NOMO-1 treated with dmso at 0.1 percent for 144 hours (cell line): ENCODE measurements around the gene DDX41.
"Not testable (repeated sequence)": the region's sequence is repeated elsewhere in the genome, so short reads cannot be mapped to it uniquely, and the experiment has no call there.

ENCODE experiments used
- DNase-seq: peaks from one replicate; lab custom pipeline; 2025; ENCODE audit not compliant: unreplicated experiment; lab: John Stamatoyannopoulos, UW

DDX41 gene

DNA sequence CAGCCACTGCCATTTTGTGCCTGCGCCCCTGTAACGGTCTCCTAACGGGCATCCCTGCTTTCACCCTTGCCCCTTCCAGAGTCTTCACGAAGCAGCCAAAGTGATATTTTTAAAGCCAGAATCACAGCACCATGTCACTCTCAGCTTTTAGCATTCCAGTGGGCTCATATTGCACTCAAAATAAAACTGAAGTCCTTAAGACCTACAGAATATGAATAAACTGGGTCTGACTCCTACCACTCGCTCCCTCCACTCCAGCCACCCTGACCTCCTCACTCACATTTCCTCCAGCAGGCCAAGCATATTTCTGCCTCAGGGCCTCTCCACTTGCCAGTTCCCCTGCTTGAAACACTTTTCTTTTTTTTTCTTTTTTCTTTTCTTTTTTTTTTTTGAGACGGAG is 16.9 kb downstream of the DDX41 start:
- DNase-seq, result no peak

GRCh38 chr5:177498013-177498787 is 18.6 kb downstream of the DDX41 start:
- no peak for DNase-seq

GRCh38 chr5:177497292-177498012 is 19.3 kb downstream of the DDX41 start, which contains the start of gene PDLIM7:
TSS of gene PDLIM7 (minus strand) at chr5:177497604. CDS start at chr5:177496512, 1,092 bp downstream.
- DNase-seq, result peak; percentile 98

DNA sequence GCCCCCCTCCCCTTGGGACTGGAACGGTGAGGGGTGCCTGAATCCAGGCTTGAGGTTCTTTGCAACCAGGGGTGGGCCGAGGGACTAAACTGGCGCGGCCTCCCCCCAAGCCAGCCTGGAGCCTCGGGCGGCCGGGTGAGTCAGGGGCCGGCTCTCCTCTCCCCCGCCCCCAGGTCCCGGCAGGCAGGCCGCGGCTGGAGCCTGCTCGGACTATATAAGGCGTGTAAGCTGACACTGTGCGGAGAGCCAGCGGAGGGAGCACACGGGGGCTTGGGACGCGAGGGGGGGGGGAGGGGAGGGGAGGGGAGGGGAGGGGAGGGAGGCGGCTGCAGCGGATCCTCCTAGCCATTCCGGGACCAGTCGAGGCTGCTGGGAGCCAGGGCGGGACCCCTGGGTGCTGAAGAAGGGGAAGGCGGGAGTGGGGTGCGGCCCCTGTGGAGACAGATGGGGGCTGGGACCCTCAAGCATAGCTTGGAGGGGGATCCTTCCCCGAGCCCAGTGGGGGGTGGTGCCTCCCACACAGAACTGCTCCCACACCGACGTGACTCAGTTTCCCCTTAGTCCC is 20.0 kb downstream of the DDX41 start:
- DNase-seq, result no peak

DNA sequence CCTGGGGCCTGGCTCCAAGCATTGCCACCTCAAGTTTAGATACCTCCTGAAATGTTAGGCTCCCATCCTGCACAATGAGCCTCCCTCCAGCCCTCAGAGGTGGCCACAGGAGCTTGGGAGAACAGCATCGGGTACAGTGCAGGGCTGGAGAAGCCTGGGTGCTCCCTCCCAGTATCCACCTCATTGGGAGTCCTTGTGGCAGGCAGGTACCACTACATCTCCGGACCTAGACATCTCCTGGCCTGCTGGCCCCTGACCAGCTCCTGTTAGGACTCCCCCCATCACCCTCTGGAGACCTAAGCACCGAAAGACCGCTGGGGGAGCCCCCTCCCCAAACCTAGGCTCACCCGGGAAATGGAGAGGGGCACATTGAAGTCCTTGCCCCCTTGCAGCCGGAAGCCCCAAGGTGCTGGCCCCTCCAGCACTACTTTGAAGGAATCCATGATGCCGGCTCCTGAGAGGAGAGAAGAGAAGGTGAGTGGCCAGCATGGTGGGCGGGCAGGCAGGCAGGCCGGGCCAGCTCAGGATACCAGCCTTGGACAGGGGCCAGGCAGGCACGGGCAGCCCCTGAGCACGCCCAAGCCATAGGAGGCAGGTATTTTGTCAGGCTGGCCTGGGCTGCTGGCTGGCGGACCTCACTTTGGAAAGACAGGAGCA is 20.6 kb downstream of the DDX41 start:
- no peak for DNase-seq

GRCh38 chr5:177495243-177496060 is 21.3 kb downstream of the DDX41 start:
- DNase-seq, result peak; percentile 18

GRCh38 chr5:177494346-177495195 is 22.2 kb downstream of the DDX41 start:
- peak; percentile 80 for DNase-seq

GRCh38 chr5:177493795-177494345 is 22.9 kb downstream of the DDX41 start:
- DNase-seq, result no peak

- no peak for DNase-seq
Measured at GRCh38 chr5:177492841-177493240, 23.9 kb downstream of the DDX41 start.

DNA sequence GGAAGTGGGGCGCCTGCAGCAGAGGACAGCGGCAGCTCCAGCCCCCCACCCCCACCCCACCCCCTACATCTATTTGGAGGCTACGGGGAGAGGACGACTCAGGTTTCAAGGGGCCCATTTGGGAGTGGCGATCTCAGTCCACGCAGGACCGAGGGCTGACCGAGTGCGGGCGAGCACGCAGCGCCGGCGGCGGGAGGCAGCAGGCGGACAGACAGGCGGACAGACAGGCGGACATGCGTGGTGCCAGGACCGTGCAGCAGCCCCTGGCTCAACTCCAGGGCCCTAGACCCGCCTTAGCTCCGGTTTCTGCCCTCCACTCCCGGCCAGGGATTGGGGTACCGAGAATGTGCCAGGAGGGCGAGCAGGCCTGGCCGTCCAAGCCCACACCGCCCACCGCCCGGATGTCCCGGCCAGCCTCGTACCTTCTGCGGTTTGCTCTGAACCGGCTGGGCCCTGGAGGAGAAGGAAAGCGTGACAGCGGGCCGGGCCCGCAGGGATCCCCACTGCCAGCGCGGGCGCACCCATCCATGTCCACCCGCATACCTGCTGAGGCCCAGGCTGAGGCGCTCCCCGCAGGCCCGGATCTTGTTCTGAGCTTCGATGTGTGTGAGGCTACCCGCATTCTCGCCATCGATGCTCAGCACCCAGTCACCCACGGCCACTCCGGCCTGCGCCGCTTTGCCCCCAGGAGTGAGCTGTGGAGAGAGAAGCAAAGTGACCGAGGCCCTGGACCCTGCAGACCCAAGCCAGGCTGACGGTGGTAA is 24.6 kb downstream of the DDX41 start:
- no peak for DNase-seq

DNA sequence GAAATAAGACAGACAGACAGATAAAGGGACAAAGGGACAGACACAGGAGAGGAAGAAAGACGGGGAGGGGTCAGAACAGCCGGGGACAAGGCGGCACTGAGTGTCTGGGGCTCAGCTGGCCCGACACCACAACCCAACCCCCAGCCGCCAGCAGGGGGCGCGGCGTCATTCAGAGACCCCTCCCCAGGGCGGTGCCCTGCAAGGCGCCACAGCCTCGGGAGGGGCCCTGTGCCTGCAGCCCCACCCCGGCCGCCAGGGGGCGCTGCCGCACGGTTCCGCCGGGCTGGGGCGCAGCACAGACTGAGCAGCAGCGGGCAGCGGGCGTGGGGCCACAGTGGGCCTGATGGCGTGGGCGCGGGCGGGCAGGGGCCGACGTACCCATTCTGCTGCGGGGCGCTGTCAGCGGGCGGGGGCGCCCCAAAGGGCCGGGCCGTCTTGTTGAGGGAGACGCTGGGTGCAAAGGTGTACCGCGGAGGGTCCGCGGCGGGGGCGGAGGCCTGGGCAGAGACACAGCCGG is 25.3 kb downstream of the DDX41 start:
- DNase-seq, result no peak

DNA sequence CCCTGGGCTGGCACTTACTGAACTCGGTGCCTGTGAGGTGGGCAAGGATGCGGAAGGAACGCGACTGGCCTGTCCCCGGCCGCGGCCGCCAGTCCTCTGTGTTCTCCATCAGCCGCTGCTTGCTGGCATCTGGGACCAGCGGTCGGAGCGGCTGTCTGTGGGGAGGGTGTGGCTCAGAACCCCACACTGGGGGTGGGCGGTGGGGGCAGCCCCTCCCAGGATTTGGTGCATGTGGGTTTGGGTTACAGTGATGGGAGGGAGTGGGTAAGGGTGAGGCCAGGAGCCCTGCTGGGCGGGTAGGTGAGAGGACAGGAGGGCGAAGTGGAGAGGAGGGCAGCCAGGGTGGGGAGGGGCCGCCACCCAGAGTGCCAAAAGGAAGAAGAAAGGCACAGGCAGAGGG is 25.8 kb downstream of the DDX41 start:
- DNase-seq, result no peak

DNA sequence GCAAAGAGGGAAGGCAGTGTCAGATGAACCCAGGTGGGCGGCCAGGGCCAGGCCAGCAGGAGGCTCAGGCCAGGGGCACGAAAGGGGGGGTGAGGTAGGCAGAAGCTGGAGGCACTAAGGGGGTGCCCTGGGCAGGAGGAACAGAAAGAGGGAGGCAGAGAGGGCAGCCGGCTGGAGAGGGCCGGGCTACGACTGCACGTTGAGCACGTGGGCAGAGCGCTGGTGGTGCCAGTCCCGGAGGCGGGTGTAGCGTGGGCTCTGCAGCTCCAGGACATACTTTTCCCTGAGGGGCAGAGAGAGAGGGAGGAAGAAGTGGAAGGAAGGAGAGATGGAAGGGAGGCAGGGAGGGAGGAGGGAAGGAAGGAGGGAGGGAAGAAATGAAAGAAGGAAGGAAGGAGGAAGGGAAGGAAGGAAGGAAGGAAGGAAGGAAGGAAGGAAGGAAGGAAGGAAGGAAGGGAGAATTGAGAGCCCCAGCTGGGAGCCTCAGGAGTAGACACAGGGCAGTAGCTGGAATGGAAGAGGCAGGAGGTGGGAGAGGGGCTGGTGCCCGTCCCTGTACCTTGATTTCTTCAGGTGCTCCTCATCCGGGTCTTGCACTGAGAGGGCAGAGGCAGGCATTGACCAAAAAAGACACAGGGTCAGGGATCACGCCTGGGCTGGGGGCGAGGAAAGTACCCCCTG is 26.3 kb downstream of the DDX41 start:
- DNase-seq, result no peak

GRCh38 chr5:177489119-177489716 is 27.5 kb downstream of the DDX41 start:
- no peak for DNase-seq

DNA sequence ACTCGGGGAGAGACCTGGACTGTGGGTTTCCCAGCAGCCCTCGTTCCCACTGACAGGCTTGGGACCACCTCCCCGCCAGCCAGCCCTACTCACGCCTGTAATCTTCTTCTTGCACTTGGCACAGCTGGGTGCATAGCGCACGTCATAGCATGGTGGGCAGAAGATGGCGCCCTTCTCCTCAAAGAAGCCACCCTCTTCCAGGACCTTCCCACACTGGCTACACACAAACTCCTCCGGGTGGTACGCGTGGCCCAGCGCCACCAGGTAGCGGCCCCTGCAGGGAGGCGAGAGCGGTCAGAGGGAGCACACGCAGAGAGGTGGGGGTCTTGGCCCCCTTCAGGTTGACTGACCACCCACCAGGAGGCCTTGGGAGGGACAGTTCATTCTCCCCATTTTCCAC is 28.8 kb downstream of the DDX41 start:
- DNase-seq, result no peak

DNA sequence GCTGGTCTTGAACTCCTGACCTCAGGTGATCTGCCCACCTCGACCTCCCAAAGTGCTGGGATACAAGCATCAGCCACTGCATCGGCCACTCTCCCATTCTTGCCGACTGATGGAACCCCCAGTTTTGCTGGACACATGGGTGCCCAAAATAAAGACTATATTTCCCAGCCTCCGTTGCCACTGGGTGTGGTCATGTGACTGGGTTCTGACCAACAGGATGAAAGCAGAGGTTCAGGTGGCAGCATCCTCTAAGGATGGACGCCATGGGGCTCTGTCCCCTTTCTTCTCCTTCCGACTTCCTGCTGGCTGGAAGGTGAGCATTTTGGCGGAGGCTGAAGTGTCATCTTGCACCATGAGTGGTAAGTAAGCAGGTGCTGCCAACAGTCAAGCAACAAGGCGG is 29.6 kb downstream of the DDX41 start:
- no peak for DNase-seq

DNA sequence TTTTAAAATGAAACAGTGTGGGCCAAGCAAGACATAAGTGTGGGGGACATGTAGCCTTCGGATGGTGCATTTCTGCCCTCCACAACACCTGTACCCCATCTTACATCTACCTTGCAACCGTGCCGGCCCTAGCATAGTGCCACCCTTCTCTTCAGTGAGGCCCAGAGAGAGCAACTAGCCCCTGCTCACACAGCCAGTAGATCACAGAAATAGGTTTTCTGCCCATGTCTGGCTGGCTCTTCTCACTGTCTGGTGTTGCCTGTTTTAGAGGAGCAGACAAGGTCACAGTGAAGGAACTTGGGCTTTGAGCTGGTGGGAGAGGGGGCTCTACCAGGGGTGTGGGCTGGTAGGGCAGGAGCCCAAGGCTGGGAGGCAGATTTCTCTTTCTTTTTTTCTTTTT is 30.5 kb downstream of the DDX41 start:
- DNase-seq, result no peak

DNA sequence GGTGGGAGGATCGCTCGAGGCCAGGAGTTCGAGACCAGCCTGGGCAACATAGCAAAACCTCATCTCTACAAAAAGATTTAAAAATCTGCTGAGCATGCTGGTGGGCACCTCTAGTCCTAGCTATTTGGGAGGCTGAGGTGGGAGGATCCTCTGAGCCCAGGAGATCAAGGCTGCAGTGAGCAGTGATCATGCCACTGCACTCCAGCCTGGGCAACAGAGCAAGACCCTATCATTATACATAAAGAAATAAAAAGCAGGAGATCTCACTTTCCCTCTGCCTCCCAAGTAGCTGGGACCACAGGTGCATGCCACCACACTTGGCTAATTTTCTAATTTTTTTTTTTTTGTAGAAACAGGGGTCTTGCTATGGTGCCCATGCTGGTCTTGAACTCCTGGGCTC is 31.0 kb downstream of the DDX41 start:
- not testable (repeated sequence) for DNase-seq
